Measurements from ENCODE around the gene DHPS.

- TF ChIP-seq POLR2A (IDR thresholded peaks at IDR 0.05; ENCODE audit: low read depth, low read length), result no peak
- TF ChIP-seq RCOR1 (IDR thresholded peaks at IDR 0.05; ENCODE audit: insufficient replicate concordance, low read length), result no peak
- TF ChIP-seq CTCF (conservative IDR thresholded peaks at IDR 0.05; ENCODE audit: low read depth, low read length), result no peak
- TF ChIP-seq NFE2L2 (IDR thresholded peaks at IDR 0.05; ENCODE audit: low read depth, low read length), result no peak
- TF ChIP-seq MAFK (IDR thresholded peaks at IDR 0.05; ENCODE audit: low read depth, low read length), result no peak
- TF ChIP-seq RAD21 (IDR thresholded peaks at IDR 0.05; ENCODE audit: low read length), result no peak
- no peak for TF ChIP-seq BHLHE40 (IDR thresholded peaks at IDR 0.05; ENCODE audit: low read depth, low read length)
- TF ChIP-seq RFX5 (IDR thresholded peaks at IDR 0.05; ENCODE audit: low read depth, low read length), result no peak
- no peak for TF ChIP-seq CEBPB (IDR thresholded peaks at IDR 0.05; ENCODE audit: low read depth, low read length)
- no peak for TF ChIP-seq ELK1 (IDR thresholded peaks at IDR 0.05; ENCODE audit: borderline replicate concordance, low read depth, low read length)
- TF ChIP-seq CHD1 (IDR thresholded peaks at IDR 0.05; ENCODE audit: low read depth, low read length), result no peak
- no peak for TF ChIP-seq MAZ (IDR thresholded peaks at IDR 0.05; ENCODE audit: borderline replicate concordance, low read depth, low read length)
Observed at GRCh38 chr19:12664406-12665280, 17.0 kb downstream of the DHPS start.
